DOHH2 (cell line): ENCODE results near the gene ZNF280D.

Experiments used
- CTCF ChIP-seq: fragments of 200-600 bp; sonication (generic); IDR thresholded peaks from one replicate; pipeline ENCODE4 v1.5.1; 2014; ENCODE audit warnings: antibody characterized with exemption, mild to moderate bottlenecking, low read depth, low read length; ENCODE audit not compliant: poor library complexity, severe bottlenecking
- EZH2phosphoT487 ChIP-seq: fragments of 200-600 bp; sonication (generic); IDR thresholded peaks from 2 replicates; pipeline ENCODE4 v1.6.1; 2017; ENCODE audit warnings: borderline replicate concordance, mild to moderate bottlenecking, antibody characterized with exemption, low read length, moderate library complexity, mixed read lengths

- no peak for TF ChIP-seq CTCF
- no peak for TF ChIP-seq EZH2phosphoT487
Observed at GRCh38 chr15:56608140-56608778, 125.0 kb downstream of the ZNF280D start.
